Astrocyte of the cerebellum (primary cell): Measurements from ENCODE around the gene ZC3H7B.

Experiments used
- DNase-seq: peaks from one replicate; pipeline ENCODE4 v3.0.0-alpha.2; 2011; ENCODE audit warnings: low read depth
- H3K4me3 ChIP-seq: 2 replicates; pipeline ENCODE4 v1.5.1; 2011; ENCODE audit warnings: mild to moderate bottlenecking, low read depth, low read length, moderate library complexity
- CTCF ChIP-seq: IDR thresholded peaks from 2 replicates; pipeline ENCODE4 v1.5.1; 2012; ENCODE audit warnings: low read length, low read depth, moderate library complexity, mild to moderate bottlenecking; ENCODE audit errors: missing control alignments
- in situ Hi-C: cut with HindIII; loops from 2 replicates; pipeline ENCODE4 v1.10.0; 2017; ENCODE audit warnings: low sequenced_read_pairs

Gene ZC3H7B

GRCh38 chr22:41308544-41308947 lies 7.2 kb downstream of the ZC3H7B start:
- no peak overlapping the region for H3K4me3 ChIP-seq
- no peak for DNase-seq
- TF ChIP-seq CTCF = no peak
- in situ Hi-C loops = no loop called here

GRCh38 chr22:41310336-41310735 lies 9.0 kb downstream of the ZC3H7B start:
- no peak overlapping the region for H3K4me3 ChIP-seq
- no peak for TF ChIP-seq CTCF
- no peak for DNase-seq
- in situ Hi-C loops = no loop called here

DNA sequence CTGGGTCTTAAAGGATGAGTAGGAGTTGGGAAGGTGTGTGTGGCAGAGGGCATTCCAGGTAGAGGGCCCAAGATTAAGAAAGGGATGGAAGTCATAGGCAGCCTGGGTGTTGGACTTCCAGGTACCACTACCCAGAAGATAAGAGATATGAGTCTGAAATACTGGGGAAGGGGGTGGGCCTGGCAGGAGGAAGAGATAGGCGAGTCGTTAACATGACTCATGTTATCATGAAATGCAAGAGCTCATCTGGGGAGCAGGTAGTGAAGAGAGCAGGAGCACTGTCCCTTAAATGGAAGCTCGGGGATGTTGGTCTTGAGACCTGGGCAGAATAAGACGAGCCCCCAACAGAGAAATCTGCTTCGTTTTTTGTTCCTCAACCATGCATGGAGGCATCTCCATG lies 10.2 kb downstream of the ZC3H7B start:
- in situ Hi-C loops = no loop called here
- no peak for TF ChIP-seq CTCF
- no peak for DNase-seq
- no peak overlapping the region for H3K4me3 ChIP-seq

DNA sequence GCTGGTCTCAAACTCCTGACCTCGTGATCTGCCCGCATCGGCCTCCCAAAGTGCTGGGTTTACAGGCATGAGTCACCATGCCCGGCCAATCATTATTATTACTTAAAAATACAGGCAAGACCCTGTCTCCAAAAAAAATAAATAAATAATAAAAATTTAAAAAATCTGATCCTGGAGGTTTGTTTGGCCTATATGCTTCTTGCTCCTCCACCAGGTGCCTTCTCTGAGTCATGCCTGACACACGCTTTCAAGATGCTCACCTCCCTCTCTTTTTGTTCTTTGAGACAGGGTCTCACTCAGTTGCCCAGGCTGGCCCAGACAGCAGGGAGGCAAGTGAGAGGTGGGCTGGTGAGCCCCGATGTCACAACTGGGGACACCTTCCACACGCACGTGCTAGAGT lies 13.5 kb downstream of the ZC3H7B start:
- no peak for DNase-seq
- no peak overlapping the region for H3K4me3 ChIP-seq
- in situ Hi-C loops = no loop called here
- no peak for TF ChIP-seq CTCF

DNA sequence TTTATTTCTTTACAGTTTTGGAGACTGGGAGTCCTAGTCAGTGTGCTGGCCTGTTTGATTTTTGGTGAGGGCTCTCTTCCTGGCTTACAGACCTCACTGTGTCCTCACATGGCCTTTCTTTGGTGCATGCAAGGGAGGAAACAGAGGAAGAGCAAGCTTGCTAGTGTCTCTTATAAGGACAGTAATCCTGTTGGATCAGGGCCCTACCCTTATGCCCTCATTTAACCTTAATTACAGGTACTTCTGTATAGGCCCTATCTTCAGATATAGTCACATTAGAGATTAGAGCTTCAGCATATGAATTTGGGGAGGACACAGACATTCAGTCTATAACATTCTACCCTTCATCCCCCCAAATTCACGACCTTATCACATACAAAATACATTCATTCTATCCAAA lies 14.3 kb downstream of the ZC3H7B start:
- H3K4me3 ChIP-seq = no peak overlapping the region
- TF ChIP-seq CTCF = no peak
- in situ Hi-C loops = no loop called here
- DNase-seq = no peak

- DNase-seq = no peak
- H3K4me3 ChIP-seq = no peak overlapping the region
- in situ Hi-C loops = no loop called here
- TF ChIP-seq CTCF = no peak
Measured at GRCh38 chr22:41320416-41321240, 19.3 kb downstream of the ZC3H7B start.
